HuH-7.5 (cell line): Measurements from ENCODE around the gene ZNF333.
"Not testable (repeated sequence)": the region's sequence is repeated elsewhere in the genome, so short reads cannot be mapped to it uniquely, and the experiment has no call there.

Experiments
- DNase-seq: peaks from one replicate; pipeline ENCODE4 v3.0.0; 2011; ENCODE audit warnings: low spot score

Gene ZNF333

GRCh38 chr19:14768001-14768400 lies 78.2 kb downstream of the ZNF333 start:
- no peak for DNase-seq

GRCh38 chr19:14769201-14769600 lies 79.4 kb downstream of the ZNF333 start:
- DNase-seq, result no peak

GRCh38 chr19:14770136-14770535 lies 80.3 kb downstream of the ZNF333 start:
- no peak for DNase-seq

- DNase-seq, result no peak
Observed at GRCh38 chr19:14770944-14771839, 81.3 kb downstream of the ZNF333 start.

GRCh38 chr19:14772467-14772866 lies 82.6 kb downstream of the ZNF333 start:
- DNase-seq, result no peak

- DNase-seq, result no peak
Observed at GRCh38 chr19:14772995-14773394, 83.1 kb downstream of the ZNF333 start.

GRCh38 chr19:14773722-14774121 lies 83.9 kb downstream of the ZNF333 start:
- DNase-seq, result not testable (repeated sequence)

GRCh38 chr19:14774373-14774772 lies 84.5 kb downstream of the ZNF333 start:
- no peak for DNase-seq

- DNase-seq, result not testable (repeated sequence)
Observed at GRCh38 chr19:14775326-14775725, 85.5 kb downstream of the ZNF333 start.

GRCh38 chr19:14775869-14776586 lies 86.2 kb downstream of the ZNF333 start:
- no peak for DNase-seq

GRCh38 chr19:14777645-14778044 lies 87.8 kb downstream of the ZNF333 start:
- not testable (repeated sequence) for DNase-seq

GRCh38 chr19:14778110-14778845 lies 88.4 kb downstream of the ZNF333 start, which contains the start of gene ADGRE2:
ADGRE2 (minus strand) TSS chr19:14778560; CDS start chr19:14776756, 1,804 bp downstream.
- not testable (repeated sequence) for DNase-seq

GRCh38 chr19:14779151-14779550 lies 89.3 kb downstream of the ZNF333 start:
- DNase-seq, result no peak

- DNase-seq, result not testable (repeated sequence)
Observed at GRCh38 chr19:14780622-14781225, 90.9 kb downstream of the ZNF333 start.

- DNase-seq, result not testable (repeated sequence)
Observed at GRCh38 chr19:14781713-14782536, 92.1 kb downstream of the ZNF333 start.

GRCh38 chr19:14782626-14783409 lies 93.0 kb downstream of the ZNF333 start:
- DNase-seq, result no peak
